HG03196 (cell line): Measurements from ENCODE around the gene TMTC3.

Experiments used
- ATAC-seq: cut with Tn5 transposase; IDR thresholded peaks from one replicate; pipeline ENCODE4 v1.9.1; 2021; ENCODE audit not compliant: unreplicated experiment

TMTC3 gene

DNA sequence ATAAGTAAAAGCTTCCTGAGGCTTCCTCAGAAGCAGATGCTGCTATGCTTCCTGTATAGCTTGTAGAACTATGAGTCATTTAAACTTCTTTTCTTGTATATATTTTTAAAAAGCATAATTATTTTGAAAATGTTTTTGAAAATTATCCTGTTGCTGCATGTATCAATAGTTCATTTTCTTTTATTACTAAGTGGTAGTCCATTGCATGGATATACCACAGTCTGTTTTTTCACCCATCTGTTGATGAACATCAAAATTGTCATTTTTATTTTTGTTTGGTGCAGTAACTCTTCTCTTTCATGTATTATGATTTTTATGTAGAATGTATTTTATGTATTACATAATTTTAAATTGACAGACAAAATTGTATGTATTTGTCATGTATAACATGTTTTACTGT lies 81.4 kb downstream of the TMTC3 start:
- ATAC-seq: no peak

DNA sequence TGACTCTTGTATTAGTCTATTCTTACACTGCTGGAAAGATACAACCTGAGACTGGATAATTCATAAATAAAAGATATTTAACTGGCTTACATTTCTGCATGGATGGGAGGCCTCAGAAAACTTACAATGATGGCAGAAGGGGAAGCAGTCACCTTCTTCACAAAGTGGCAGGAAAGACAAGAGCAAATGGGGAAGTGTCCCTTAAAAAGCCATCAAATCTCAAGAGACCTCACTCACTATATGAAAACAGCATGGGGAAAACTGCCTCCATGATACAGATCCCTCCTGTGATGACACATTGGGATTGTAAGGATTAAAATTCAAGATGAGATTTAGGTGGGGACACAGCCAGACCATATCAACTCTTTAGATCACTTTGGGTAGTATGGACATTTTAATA lies 83.7 kb downstream of the TMTC3 start:
- no peak for ATAC-seq

DNA sequence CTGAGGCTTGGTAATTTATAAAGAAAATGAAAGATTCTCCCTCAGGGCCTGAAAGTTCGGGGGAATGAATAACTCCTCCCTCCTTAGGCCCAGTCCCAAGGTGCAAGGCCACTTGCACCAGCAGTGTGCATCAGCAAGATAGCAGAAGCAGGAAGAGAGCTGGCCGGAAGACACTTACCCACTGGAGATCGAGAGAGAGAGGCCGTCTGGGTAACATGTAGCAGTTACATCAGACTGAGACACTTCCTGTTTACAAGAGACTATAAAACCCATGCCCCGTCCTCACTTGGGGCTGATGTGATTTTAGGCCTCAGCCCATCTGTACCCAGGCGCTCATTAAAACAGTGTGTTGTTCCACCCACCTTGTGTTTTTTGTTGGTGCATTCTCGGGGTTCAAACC lies 85.2 kb downstream of the TMTC3 start:
- no peak for ATAC-seq

DNA sequence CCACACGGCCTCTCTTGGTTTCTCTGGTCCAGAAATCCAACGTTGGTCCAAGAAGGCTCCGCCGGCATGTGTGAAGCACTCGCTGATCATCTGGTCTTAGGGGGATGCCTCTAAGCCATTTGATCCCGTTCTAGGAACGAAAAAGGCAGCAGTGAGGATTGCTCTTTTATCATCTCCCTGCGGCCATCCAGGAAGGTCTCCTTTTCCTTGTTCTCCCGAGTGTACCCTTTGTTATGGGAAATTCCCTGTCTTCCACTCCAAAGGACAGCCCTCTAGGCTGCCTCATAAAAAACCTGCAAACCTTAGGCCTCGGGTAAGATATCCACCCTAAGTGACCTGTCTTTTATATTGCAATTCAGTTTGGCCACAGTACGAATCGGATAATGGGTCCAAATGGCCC lies 85.8 kb downstream of the TMTC3 start:
- ATAC-seq: no peak

DNA sequence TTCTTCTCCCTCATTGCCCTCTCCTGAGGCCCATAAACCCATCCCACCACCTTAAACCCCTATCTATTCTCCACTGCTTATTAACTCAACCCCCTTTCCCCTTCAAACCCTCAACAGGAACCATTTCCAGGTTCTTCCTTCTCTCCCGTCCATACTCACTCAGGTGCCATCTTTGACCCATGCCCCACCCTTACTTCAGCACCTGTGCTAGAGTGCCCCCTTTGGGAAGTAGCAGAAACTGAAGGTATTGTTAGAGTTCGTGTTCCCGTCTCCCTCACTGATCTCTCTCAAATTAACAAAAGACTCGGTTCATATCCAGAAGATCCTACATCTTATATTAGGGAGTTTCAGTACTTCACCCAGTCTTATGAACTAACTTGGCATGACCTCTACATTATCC lies 86.6 kb downstream of the TMTC3 start:
- no peak for ATAC-seq

DNA sequence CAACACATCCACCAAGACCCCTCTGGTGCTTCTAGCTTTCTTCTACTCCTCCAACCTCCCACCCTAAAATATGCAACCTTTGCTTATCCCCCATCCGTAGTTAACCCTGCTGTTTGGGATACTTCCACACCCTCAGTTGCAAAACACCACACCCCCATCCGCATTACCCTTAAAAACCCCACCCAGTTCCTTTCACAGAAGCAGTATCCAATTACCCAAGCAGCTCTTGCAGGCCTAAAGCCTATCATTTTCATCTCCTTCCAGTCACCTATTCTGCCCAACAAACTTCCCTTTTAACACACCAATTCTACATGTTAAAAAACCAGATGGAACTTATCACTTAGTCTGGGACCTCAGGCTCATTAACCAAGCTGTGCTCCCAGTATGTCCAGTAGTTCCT lies 88.2 kb downstream of the TMTC3 start:
- ATAC-seq: no peak

DNA sequence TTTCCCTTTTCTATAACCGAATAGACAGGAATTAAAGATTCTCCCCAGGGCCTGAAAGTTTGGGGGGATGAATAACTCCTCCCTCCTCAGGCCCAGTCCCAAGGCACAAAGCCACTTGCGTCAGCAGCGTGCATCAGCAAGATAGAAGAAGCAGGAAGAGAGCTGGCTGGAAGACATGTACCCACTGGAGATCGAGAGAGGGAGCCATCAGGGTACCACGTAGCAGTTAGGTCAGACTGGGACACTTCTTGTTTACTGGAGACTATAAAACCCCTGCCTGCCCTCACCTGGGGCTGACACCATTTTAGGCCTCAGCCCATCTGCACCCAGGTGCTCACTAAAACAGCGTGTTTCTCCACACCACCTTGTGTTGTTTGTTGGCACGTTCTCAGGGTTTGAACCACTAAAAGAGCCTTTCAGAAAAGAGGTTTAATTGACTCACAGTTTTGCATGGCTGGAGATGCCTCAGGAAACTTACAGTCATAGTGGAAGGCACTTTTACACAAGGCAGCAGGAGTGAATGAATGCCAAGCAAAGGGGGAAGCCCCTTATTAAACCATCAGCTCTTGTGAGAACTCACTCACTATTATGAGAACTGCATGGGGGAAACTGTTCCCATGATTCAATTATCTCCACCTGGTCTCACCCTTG lies 93.2 kb downstream of the TMTC3 start:
- no peak for ATAC-seq

DNA sequence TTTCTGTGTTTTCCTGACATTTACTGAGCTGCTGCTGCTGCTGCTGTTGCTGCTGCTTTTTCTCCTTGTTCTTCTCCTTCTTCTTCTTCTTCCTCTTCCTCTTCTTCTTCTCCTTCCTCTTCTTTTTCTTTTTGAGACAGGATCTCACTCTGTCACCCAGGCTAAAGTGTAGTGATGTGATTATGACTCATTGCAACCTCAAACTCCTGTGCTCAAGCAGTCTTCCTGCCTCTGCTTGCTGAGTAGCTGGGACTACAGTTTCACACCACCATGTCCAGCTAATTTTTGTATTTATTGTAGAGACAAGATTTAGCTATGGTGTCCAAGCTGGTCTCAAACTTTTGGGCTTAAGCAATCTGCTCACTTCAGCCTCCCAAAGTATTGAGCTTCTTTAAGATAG lies 95.8 kb downstream of the TMTC3 start:
- ATAC-seq: peak; percentile 46

DNA sequence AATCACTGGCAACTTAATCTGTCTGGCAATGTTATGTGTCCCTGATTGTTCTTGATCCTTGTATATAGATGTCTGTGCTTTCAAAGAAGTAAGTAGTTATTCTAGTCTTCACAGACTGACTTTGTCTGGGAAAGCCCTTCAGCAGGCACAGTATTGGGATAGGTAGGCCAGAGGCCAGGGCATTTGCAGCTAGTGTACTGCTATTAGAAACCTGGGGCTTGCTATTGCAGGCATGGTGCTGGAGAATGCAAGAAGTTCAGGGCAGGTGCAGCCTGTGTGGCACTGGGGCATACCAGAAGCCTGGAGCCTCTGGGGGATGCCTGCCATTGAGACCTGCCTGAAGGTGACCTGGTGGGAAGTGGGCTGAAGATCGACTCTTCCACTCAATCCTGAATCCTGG lies 96.3 kb downstream of the TMTC3 start:
- no peak for ATAC-seq

DNA sequence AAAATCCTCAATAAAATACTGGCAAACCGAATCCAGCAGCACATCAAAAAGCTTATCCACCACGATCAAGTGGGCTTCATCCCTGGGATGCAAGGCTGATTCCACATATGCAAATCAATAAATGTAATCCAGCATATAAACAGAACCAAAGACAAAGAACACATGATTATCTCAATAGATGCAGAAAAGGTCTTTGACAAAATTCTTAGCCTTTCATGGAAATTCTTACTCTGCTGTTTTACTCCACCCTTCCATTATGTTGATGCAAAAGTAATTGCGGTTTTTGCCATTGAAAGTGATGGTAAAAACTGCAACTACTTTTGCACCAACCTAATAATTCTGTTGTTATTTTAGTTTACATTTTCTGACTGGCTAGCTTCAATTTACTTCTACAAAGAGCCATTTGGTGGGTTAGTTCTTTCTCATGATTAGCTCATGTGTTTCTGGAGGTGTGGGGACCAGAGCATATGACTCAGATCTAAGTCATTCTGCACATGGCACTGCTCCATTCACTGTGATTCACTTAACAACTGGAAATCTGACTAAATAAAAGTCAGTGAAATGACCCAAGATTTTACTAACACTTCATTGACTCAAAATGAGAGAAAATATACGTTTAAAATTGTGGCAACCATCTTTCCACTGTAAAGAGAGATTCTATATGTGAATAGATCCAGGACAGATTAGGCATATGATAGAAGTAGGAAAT lies 99.9 kb downstream of the TMTC3 start:
- ATAC-seq: peak; percentile 64

DNA sequence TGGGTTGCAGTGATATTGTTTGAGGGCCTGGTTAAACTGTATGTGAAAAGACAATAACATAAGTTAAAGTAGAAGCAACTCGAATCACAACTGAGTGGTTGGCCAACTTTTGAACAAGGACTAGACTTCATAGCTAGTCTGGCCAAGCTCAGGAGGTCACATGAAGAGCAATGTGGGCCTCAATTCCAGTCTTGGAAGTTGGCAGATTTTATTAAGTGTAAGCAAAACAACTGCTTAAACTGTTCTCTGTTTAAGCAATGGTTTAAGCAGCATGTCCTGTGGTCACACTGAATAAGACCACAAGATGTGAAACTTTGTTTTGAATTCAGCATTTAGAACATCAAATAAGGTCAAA lies 100.4 kb downstream of the TMTC3 start:
- peak; percentile 33 for ATAC-seq

DNA sequence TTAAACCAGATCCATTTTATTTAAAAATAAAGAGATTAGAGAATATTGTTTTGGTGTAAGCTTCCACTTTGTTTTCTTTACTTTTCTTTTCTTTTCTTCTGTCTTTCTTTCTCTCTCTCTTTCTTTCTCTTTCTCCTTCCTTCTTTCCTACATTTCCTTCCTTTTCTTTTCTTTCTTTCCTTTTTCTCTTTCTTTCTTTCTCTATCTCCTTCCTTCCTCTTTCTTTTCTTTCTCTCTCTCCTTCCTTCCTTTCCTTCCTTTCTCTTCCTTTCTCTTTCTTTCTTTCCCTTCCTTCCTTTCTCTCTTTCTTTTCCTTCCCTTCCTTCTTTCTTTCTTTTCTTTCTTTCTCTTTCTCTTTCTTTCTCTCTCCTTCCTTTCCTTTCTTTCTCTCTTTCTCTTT lies 100.8 kb downstream of the TMTC3 start:
- ATAC-seq: no peak

DNA sequence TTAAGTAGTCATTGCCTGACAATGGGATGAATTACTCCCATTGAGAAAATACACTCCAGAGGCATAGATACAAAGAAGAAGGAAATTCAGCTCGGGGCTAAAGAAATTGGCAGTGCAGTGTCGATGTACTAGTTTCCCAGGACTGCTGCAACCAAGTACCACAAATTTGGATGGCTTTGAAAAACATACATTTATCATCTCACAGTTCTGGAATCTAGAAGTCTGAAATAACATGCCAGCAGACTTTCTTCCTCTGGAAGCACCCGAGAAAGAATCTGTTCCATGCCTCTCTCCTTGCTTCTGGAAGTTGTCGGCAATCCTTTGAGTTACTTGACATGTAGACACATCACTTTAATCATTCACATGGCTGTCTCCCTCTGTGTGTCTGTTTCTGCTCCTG lies 101.9 kb downstream of the TMTC3 start:
- ATAC-seq: no peak

DNA sequence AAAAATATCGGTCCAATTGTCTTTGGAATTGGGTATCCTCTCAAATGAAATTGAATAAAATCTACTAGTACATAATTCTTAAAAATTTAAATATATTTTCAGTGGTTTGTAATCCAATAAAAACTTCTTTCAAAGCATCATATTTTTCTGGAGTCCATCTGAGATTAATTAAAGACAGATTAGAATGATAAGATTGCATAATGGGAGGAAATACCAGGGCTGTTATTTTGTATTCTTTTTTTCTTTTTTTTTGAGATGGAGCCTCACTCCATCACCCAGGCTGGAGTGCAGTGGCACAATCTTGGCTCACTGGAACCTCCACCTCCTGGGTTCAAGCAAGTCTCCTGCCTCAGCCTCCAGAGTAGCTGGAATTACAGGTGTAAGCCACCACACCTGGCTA lies 103.8 kb downstream of the TMTC3 start:
- no peak for ATAC-seq

DNA sequence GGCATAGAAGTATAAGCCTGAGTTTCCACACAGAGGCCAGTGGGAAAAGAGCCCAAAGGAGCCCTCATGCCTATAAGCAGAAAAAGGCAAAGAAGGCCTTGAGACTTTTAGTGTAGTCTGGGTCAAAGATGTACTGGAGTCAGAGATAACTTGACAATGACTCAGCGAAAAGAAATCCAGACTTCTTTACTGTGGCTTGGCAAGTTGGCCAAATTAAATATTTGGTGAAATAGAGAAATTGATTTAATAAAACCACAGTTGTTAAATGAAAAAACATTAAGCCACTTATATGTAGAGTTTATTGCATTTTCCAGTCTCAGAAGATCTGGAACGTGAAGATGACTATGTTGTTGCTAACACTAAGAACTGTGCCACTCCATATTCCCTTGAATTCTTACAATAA lies 105.1 kb downstream of the TMTC3 start:
- no peak for ATAC-seq

DNA sequence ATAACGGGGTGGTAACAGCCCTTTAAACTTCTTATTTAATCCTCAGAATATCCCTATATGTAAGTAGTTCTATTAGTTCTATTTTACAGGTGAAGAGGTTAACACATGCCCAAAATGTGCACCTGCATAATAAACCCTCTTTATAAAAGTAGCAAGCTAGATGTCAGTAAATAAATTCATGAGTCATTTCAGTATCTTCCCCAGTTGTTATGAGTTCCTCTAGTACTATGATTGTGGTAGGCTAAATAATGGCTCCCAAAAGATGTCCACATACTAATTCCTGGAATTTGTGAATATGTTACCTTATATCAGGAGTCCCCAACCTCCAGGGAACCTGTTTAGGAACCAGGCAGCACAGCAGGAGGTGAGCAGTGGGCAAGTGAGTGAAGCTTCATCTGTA lies 106.5 kb downstream of the TMTC3 start:
- no peak for ATAC-seq
